ENCODE results near the gene MAP2K5. TPM values are rescaled to one million over a fixed set of nuclear protein-coding genes. Genes with fewer than 3 reads are reported as not detected.

MAP2K5 gene
- total RNA-seq, 1 donor from 2014 or later, result 26.7 TPM

DNA sequence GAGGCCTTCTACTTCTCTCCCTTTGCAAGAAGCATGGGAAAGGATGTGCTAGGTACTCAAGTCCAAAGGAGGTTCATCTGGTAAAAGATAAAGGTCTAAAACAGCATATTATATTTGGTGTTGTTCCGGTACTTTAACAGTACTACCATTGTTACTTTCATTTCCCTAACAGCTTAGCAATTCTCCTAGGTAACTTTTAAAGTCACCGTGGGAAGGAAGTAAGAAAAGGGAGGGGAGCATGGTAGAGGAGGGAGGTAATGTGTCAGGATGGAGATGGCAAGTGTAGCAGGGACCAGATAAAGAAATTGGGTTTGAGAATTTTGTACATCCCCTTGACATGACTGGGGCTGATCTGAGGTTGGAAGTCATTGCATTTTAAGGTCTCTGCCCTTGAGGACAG, 193.4 kb downstream of the MAP2K5 start:
- H3K4me3 Mint-ChIP-seq, result no peak overlapping the region
- intact Hi-C loops (cut with micrococcal nuclease), result no loop called here
- H3K36me3 Mint-ChIP-seq (ENCODE audit: low read depth), result peaks cover 3% of the 10 kb centered on the region
- POLR2A ChIA-PET, result interaction anchor here (0.6 kb wide), 1 partner anchor 1268 kb away, joined by 3 read pairs; no protein-coding TSS in a partner anchor
- H3K27ac Mint-ChIP-seq, result no peak overlapping the region
- no peak for DNase-seq
- no peaks in the 10 kb centered on the region for H3K9me3 Mint-ChIP-seq
- no peak for ATAC-seq (ENCODE audit: low read depth)
- TF ChIP-seq, protein P1, sequence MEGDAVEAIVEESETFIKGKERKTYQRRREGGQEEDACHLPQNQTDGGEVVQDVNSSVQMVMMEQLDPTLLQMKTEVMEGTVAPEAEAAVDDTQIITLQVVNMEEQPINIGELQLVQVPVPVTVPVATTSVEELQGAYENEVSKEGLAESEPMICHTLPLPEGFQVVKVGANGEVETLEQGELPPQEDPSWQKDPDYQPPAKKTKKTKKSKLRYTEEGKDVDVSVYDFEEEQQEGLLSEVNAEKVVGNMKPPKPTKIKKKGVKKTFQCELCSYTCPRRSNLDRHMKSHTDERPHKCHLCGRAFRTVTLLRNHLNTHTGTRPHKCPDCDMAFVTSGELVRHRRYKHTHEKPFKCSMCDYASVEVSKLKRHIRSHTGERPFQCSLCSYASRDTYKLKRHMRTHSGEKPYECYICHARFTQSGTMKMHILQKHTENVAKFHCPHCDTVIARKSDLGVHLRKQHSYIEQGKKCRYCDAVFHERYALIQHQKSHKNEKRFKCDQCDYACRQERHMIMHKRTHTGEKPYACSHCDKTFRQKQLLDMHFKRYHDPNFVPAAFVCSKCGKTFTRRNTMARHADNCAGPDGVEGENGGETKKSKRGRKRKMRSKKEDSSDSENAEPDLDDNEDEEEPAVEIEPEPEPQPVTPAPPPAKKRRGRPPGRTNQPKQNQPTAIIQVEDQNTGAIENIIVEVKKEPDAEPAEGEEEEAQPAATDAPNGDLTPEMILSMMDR (IDR thresholded peaks at IDR 0.05), result no peak
- CTCF ChIA-PET, result no interaction called here
- H3K4me1 Mint-ChIP-seq, result peaks cover 12% of the 10 kb centered on the region
- no peaks in the 10 kb centered on the region for H3K27me3 Mint-ChIP-seq

DNA sequence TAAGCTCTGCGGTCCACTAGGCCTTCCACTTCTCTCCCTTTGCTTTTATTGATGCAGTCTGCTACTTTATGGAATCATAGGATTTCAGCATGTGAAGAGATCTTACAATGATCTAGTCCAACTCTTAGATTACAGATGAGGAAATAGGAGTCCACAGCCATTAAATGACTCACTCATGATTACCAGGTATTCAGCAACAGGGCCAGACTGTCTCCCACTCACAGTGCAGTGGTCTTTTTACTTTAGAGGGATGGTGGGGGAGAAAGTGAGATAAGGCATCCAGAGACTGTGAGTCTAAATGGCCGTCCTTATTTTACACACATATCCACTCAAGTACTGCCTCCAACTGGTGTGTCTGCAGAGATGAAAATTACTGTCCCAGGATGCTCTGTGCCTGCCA, 194.3 kb downstream of the MAP2K5 start:
- Mint-ChIP-seq H3K4me3 (no peak overlapping the region), H3K9me3 (no peaks in the 10 kb centered on the region), H3K4me1 (peaks cover 12% of the 10 kb centered on the region), H3K36me3 (ENCODE audit: low read depth) (peaks cover 3% of the 10 kb centered on the region), H3K27me3 (no peaks in the 10 kb centered on the region), H3K27ac (no peak overlapping the region)
- ATAC-seq (ENCODE audit: low read depth) (no peak), DNase-seq (no peak)
- ChIA-PET CTCF (no interaction called here), POLR2A (no interaction called here)
- intact Hi-C loops (cut with micrococcal nuclease), result no loop called here
- TF ChIP-seq, protein P1 (IDR thresholded peaks at IDR 0.05), result no peak

DNA sequence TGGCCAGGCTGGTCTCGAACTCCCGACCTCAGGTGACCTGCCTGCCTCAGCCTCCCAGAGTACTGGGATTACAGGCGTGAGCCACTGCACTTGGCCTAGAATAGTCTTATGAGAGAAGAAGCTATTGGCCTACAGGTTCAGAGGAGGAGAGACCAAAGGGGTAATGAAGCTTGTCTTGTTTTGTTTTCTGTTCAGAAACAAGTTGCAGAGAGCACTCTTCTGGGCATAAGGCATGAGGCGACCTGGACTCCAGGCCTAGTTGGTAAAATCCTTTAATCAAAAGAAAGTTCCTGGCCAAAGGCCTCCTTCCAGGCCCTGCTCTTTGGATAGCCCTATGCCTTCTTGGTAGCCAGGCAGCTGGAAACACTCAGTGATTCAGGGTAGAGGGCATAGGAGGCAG, 195.6 kb downstream of the MAP2K5 start:
- CTCF ChIA-PET, result no interaction called here
- POLR2A ChIA-PET, result no interaction called here
- Mint-ChIP-seq H3K4me3 (no peak overlapping the region), H3K9me3 (no peaks in the 10 kb centered on the region), H3K4me1 (peaks cover 12% of the 10 kb centered on the region), H3K27ac (no peak overlapping the region), H3K36me3 (ENCODE audit: low read depth) (peaks cover 3% of the 10 kb centered on the region), H3K27me3 (no peaks in the 10 kb centered on the region)
- no peak for ATAC-seq (ENCODE audit: low read depth)
- intact Hi-C loops (cut with micrococcal nuclease), result no loop called here
- no peak for DNase-seq
- TF ChIP-seq, protein P1 (IDR thresholded peaks at IDR 0.05), result no peak

DNA sequence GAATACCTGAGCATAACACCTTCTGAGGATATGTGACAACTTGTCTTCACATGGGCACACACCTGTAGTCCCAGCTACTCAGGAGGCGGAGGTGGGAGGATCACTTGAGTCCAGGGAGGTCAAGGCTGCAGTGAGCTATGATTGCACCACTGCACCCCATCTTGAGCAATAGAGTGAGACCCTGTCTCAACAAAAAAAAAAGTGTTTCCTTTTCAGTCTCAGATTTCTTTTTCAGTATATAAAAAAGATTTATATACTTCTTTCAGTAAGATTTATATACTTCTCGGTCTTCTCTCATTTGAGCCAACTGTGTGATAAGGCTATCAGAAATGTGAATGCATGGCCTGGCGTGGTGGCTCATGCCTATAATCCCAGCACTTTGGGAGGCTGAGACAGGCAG, 197.9 kb downstream of the MAP2K5 start:
- H3K27me3 Mint-ChIP-seq, result no peaks in the 10 kb centered on the region
- H3K4me3 Mint-ChIP-seq, result no peak overlapping the region
- peaks cover 3% of the 10 kb centered on the region for H3K36me3 Mint-ChIP-seq (ENCODE audit: low read depth)
- intact Hi-C loops (cut with micrococcal nuclease), result no loop called here
- no peak overlapping the region for H3K27ac Mint-ChIP-seq
- DNase-seq (no peak), ATAC-seq (ENCODE audit: low read depth) (no peak)
- POLR2A ChIA-PET, result interaction anchor here (0.6 kb wide), 1 partner anchor 81 kb away, joined by 4 read pairs; no protein-coding TSS in a partner anchor
- peaks cover 12% of the 10 kb centered on the region for H3K4me1 Mint-ChIP-seq
- CTCF ChIA-PET, result no interaction called here
- H3K9me3 Mint-ChIP-seq, result no peaks in the 10 kb centered on the region
- TF ChIP-seq, protein P1 (IDR thresholded peaks at IDR 0.05), result no peak

DNA sequence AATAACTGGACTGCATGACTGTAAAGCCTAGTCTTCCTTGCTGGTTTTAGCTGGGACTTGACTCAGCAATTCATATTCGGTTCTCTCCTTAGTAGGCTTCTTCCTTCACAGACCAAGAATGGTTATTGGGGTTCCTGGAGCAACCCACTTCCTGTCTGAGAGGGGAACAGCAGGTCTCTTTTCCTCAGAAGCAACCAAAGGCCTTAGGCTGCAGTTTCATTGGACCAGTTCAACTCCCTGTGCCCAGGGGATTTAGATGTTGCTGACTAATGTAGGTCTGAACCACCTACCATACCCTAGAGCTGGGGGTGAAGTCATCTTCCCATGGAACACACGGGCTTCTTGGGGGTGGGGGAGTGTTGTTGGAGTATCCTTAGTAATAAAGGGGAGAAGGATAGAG, 198.8 kb downstream of the MAP2K5 start:
- Mint-ChIP-seq H3K27ac (no peak overlapping the region), H3K4me3 (no peak overlapping the region), H3K36me3 (ENCODE audit: low read depth) (peaks cover 3% of the 10 kb centered on the region), H3K9me3 (no peaks in the 10 kb centered on the region), H3K4me1 (peaks cover 5% of the 10 kb centered on the region), H3K27me3 (no peaks in the 10 kb centered on the region)
- intact Hi-C loops (cut with micrococcal nuclease), result no loop called here
- ATAC-seq (ENCODE audit: low read depth), result no peak
- ChIA-PET CTCF (no interaction called here), POLR2A (no interaction called here)
- DNase-seq, result no peak
- TF ChIP-seq, protein P1 (IDR thresholded peaks at IDR 0.05), result no peak
